Astrocyte of the spinal cord (primary cell): Measurements from ENCODE around the gene MOBP.

Experiments
- DNase-seq: peaks from one replicate; pipeline ENCODE4 v3.0.0; 2011; ENCODE audit warnings: low read depth, low spot score
- H3K4me3 ChIP-seq: 2 replicates; pipeline ENCODE4 v1.5.1; 2011; ENCODE audit warnings: low read depth, mild to moderate bottlenecking, low read length, moderate library complexity
- in situ Hi-C: cut with HindIII; loops from 2 replicates; pipeline ENCODE4 v1.10.0; 2017; ENCODE audit warnings: low sequenced_read_pairs
- TF ChIP-seq, protein P1 (sequence below): IDR thresholded peaks from 2 replicates; pipeline ENCODE4 v1.5.1; 2012; ENCODE audit warnings: low read depth, mild to moderate bottlenecking, low read length, inconsistent platforms

The MOBP gene

DNA sequence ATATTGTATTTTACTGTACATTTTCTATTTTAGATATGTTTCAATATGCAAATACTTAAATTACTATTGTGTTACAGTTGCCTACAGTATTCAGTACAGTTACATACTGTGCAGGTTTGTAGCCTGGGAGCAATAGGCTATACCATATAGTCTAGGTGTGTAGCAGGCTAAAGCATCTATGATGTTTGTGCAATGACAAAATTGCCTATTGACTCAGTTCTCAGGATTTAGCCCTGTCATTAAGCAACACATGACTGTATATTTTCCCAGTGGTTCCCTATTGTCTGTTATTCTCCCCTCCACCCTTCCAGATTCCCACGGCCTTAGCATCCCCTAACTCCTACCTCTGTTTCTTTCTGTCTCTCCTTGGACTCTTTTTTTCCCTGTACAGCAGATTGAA is 10.7 kb downstream of the MOBP start:
- no peak for DNase-seq
- in situ Hi-C loops: no loop called here
- H3K4me3 ChIP-seq: no peak overlapping the region
- TF ChIP-seq, protein P1, sequence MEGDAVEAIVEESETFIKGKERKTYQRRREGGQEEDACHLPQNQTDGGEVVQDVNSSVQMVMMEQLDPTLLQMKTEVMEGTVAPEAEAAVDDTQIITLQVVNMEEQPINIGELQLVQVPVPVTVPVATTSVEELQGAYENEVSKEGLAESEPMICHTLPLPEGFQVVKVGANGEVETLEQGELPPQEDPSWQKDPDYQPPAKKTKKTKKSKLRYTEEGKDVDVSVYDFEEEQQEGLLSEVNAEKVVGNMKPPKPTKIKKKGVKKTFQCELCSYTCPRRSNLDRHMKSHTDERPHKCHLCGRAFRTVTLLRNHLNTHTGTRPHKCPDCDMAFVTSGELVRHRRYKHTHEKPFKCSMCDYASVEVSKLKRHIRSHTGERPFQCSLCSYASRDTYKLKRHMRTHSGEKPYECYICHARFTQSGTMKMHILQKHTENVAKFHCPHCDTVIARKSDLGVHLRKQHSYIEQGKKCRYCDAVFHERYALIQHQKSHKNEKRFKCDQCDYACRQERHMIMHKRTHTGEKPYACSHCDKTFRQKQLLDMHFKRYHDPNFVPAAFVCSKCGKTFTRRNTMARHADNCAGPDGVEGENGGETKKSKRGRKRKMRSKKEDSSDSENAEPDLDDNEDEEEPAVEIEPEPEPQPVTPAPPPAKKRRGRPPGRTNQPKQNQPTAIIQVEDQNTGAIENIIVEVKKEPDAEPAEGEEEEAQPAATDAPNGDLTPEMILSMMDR: no peak

DNA sequence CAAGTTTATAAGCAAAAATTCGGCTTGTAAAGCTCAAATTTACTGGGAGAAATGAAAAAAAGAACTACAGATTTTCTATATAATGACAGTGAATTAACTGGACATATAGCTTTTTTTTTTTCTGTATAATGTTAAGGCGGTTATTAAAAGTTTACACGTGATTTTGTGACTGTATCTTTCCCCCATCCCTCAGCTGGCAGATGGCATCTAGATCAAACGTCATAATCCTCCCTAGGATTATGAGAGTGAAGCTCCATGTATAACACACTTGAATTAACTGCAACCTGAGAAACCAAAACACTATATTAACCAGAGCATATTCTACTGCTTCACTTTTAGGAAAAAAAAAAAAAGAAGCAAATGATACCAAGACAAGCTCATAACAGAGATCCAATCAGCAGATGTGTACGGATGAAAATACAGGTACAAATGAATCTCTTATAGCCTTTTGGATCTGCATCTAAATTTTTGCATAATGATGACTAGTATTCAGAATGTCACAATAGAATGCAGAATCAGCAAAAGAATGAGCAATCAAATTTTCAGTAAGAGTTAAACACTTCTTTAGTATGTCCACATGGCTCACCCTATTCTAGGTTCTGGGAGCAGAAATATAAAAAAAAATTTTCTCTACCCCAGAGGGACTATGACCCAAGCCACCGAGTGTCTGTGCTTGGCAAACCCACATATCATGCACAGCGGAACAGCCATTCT is 12.4 kb downstream of the MOBP start:
- H3K4me3 ChIP-seq: no peak overlapping the region
- in situ Hi-C loops: no loop called here
- DNase-seq: no peak
- TF ChIP-seq, protein P1: no peak

DNA sequence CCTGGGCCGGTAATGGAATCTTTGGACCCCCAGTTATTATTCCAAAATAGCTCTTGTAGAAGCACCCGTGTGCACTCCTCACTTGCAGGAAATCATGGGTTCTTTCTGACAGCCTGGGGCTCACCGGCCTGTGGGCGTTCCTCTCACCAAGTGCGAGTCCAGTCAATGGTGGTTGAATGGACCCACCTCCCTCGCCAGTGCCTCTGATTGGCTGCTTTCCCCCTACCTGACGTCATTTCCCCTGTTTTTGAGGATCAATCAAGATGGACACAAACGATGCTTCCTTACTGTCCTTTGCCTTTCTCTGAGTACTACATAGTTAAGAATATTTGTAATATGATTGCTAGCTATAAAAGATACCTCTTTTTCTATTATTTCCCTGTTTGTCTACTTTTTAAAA is 18.1 kb downstream of the MOBP start:
- no peak overlapping the region for H3K4me3 ChIP-seq
- in situ Hi-C loops: no loop called here
- DNase-seq: no peak
- TF ChIP-seq, protein P1: no peak

DNA sequence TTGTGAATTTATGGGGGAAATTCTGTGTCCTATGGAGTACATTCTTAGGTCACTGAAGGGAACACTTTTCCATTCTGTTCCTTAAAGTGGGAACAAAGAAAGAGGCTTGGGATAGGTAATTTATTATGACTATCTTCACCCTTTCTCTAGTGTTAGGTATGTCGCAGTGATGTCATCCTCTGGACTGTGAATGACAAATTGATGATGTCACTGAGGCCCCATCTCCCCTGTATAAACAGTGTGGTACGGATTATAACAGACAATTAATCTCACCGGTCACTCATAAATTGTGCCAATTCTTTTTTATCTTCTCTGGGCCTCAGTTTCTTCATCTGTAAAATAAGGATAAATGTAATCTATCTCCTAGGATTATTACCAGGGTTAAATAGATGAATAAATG is 23.5 kb downstream of the MOBP start:
- in situ Hi-C loops: no loop called here

DNA sequence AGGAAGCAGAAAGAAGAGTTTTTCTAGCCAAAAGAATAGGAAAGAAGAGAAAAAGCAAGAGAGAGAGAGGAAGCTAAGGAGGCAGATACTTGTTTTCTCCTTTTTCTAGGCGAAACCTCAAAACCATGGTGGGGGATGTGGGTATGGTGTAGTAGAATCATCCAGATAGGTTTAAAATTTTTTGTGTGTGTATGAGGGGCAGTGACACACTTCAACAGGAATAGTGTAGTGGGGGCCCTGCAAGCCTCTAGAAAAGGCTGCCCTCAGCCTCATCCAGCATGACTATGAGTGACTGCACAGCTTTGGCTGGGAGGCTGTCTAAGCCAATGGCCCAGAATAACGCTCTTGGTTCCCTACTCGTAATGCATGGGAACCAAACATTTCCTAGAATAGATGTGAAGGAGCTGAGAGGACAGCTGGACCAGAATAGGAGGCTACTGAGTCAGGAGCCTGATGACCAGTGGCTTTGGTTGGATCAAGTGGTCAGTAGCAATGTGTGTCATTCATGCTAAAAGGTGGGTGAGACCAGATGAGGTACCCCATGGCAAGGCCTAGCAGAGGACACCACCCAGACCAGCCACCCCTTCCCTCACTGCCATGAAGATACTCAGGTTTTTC is 24.4 kb downstream of the MOBP start:
- TF ChIP-seq, protein P1: no peak
- in situ Hi-C loops: no loop called here
- DNase-seq: no peak
- no peak overlapping the region for H3K4me3 ChIP-seq

More for the DNA sequence above, 23.5 kb downstream of the MOBP start:
- no peak overlapping the region for H3K4me3 ChIP-seq
- no peak for DNase-seq
- TF ChIP-seq, protein P1: no peak

DNA sequence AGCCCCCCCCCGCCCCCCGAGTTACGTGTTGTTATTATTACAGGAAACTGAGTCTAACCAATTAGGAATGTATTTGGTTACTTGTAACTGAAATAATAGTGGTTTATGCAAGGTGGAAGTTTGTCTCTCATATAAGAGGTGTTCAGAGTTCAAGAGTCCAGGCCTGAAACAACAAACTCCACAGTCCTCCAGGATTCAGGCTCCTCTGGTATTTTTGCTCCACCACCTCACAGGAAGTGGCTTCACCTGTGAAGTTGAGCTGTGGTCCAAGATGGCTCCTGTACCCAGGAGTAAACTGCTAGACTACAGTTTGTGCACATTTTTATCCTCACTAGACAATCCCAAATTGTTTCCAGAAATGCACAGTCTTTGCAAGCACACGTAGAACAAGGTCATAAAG is 27.3 kb downstream of the MOBP start:
- DNase-seq: no peak
- in situ Hi-C loops: no loop called here
- no peak overlapping the region for H3K4me3 ChIP-seq
- TF ChIP-seq, protein P1: no peak
